GM20431 (cell line): ENCODE data around the gene TEX50.
"Not testable (repeated sequence)": the region's sequence is repeated elsewhere in the genome, so short reads cannot be mapped to it uniquely, and the experiment has no call there.

Experiments
- in situ Hi-C: fragments of 300-500 bp; cut with MseI, MboI; formaldehyde crosslinking; loops from one replicate; pipeline ENCODE4 v1.15.0; 2020; ENCODE audit warnings: low sequenced_read_pairs; ENCODE audit not compliant: unreplicated experiment

TEX50 gene

GRCh38 chr1:173661271-173661670 lies 26.1 kb downstream of the TEX50 start:
- in situ Hi-C loops: no loop called here

- in situ Hi-C loops: no loop called here
Observed at GRCh38 chr1:173661763-173662162, 26.6 kb downstream of the TEX50 start.

- in situ Hi-C loops: no loop called here
Observed at GRCh38 chr1:173663159-173663558, 28.0 kb downstream of the TEX50 start.

- in situ Hi-C loops: no loop called here
Observed at GRCh38 chr1:173666646-173667045, 31.5 kb downstream of the TEX50 start.

- in situ Hi-C loops: no loop called here
Observed at GRCh38 chr1:173669491-173669941, 34.4 kb downstream of the TEX50 start, which contains the start of gene ANKRD45. TSS of gene ANKRD45 (minus strand) at chr1:173669851. CDS start at chr1:173659418, 10,433 bp downstream.

GRCh38 chr1:173674496-173674895 lies 39.4 kb downstream of the TEX50 start:
- in situ Hi-C loops: not testable (repeated sequence)

- in situ Hi-C loops: not testable (repeated sequence)
Observed at GRCh38 chr1:173680152-173680551, 45.0 kb downstream of the TEX50 start.

- in situ Hi-C loops: no loop called here
Observed at GRCh38 chr1:173682184-173682583, 47.0 kb downstream of the TEX50 start.

GRCh38 chr1:173683838-173684237 lies 48.7 kb downstream of the TEX50 start:
- in situ Hi-C loops: not testable (repeated sequence)

- in situ Hi-C loops: not testable (repeated sequence)
Observed at GRCh38 chr1:173685121-173685520, 50.0 kb downstream of the TEX50 start.
